ENCODE results near the gene CNOT11. TPM values are rescaled to one million over a fixed set of nuclear protein-coding genes. Genes with fewer than 3 reads are reported as not detected.

CNOT11 gene
- total RNA-seq, 1 donor from 2014 or later: 59.7 TPM

GRCh38 chr2:101281482-101281881 is 28.8 kb downstream of the CNOT11 start:
- H3K36me3 Mint-ChIP-seq (ENCODE audit: low read depth): peaks cover 85% of the 10 kb centered on the region
- H3K27ac Mint-ChIP-seq: no peak overlapping the region
- intact Hi-C loops (cut with micrococcal nuclease): no loop called here
- no peaks in the 10 kb centered on the region for H3K27me3 Mint-ChIP-seq
- H3K4me3 Mint-ChIP-seq: no peak overlapping the region
- H3K4me1 Mint-ChIP-seq: no peaks in the 10 kb centered on the region
- ChIA-PET CTCF (no interaction called here), POLR2A (no interaction called here)
- no peaks in the 10 kb centered on the region for H3K9me3 Mint-ChIP-seq
- DNase-seq: no peak
- ATAC-seq (ENCODE audit: low read depth): no peak
- no peak for TF ChIP-seq CTCF (IDR thresholded peaks at IDR 0.05)

GRCh38 chr2:101282980-101283379 is 30.3 kb downstream of the CNOT11 start:
- intact Hi-C loops (cut with micrococcal nuclease): no loop called here
- Mint-ChIP-seq H3K9me3 (no peaks in the 10 kb centered on the region), H3K4me1 (no peaks in the 10 kb centered on the region), H3K27ac (no peak overlapping the region), H3K4me3 (no peak overlapping the region), H3K36me3 (ENCODE audit: low read depth) (peaks cover 91% of the 10 kb centered on the region), H3K27me3 (no peaks in the 10 kb centered on the region)
- ChIA-PET POLR2A (no interaction called here), CTCF (no interaction called here)
- ATAC-seq (ENCODE audit: low read depth) (no peak), DNase-seq (no peak)
- no peak for TF ChIP-seq CTCF (IDR thresholded peaks at IDR 0.05)

GRCh38 chr2:101286684-101287083 is 34.0 kb downstream of the CNOT11 start:
- intact Hi-C loops (cut with micrococcal nuclease): no loop called here
- DNase-seq (no peak), ATAC-seq (ENCODE audit: low read depth) (no peak)
- Mint-ChIP-seq H3K27me3 (no peaks in the 10 kb centered on the region), H3K27ac (no peak overlapping the region), H3K4me1 (no peaks in the 10 kb centered on the region), H3K36me3 (ENCODE audit: low read depth) (peaks cover 74% of the 10 kb centered on the region), H3K9me3 (no peaks in the 10 kb centered on the region), H3K4me3 (no peak overlapping the region)
- POLR2A ChIA-PET: no interaction called here
- CTCF ChIA-PET: no interaction called here
- TF ChIP-seq CTCF (IDR thresholded peaks at IDR 0.05): no peak

- DNase-seq (no peak), ATAC-seq (ENCODE audit: low read depth) (no peak)
- Mint-ChIP-seq H3K9me3 (no peaks in the 10 kb centered on the region), H3K27me3 (no peaks in the 10 kb centered on the region), H3K27ac (no peak overlapping the region), H3K36me3 (ENCODE audit: low read depth) (peaks cover 74% of the 10 kb centered on the region), H3K4me1 (no peaks in the 10 kb centered on the region), H3K4me3 (no peak overlapping the region)
- POLR2A ChIA-PET: no interaction called here
- no peak for TF ChIP-seq CTCF (IDR thresholded peaks at IDR 0.05)
- intact Hi-C loops (cut with micrococcal nuclease): no loop called here
- CTCF ChIA-PET: no interaction called here
These were observed 34.6 kb downstream of the CNOT11 start for GRCh38 chr2:101287303-101287702.

GRCh38 chr2:101290711-101291110 is 38.0 kb downstream of the CNOT11 start:
- Mint-ChIP-seq H3K36me3 (ENCODE audit: low read depth) (peaks cover 67% of the 10 kb centered on the region), H3K4me1 (no peaks in the 10 kb centered on the region), H3K27me3 (no peaks in the 10 kb centered on the region), H3K9me3 (no peaks in the 10 kb centered on the region), H3K27ac (no peak overlapping the region), H3K4me3 (no peak overlapping the region)
- TF ChIP-seq CTCF (IDR thresholded peaks at IDR 0.05): no peak
- ChIA-PET CTCF (no interaction called here), POLR2A (no interaction called here)
- intact Hi-C loops (cut with micrococcal nuclease): no loop called here
- ATAC-seq (ENCODE audit: low read depth) (no peak), DNase-seq (no peak)

Data from activated B cell treated with CpG ODN at 0.5 μM for 24 hours (primary cell).